GDM1 (cell line): ENCODE results near the gene ACSBG1.

Experiments
- DNase-seq: peaks from one replicate; lab custom pipeline; 2025; lab: John Stamatoyannopoulos, UW

The ACSBG1 gene

DNA sequence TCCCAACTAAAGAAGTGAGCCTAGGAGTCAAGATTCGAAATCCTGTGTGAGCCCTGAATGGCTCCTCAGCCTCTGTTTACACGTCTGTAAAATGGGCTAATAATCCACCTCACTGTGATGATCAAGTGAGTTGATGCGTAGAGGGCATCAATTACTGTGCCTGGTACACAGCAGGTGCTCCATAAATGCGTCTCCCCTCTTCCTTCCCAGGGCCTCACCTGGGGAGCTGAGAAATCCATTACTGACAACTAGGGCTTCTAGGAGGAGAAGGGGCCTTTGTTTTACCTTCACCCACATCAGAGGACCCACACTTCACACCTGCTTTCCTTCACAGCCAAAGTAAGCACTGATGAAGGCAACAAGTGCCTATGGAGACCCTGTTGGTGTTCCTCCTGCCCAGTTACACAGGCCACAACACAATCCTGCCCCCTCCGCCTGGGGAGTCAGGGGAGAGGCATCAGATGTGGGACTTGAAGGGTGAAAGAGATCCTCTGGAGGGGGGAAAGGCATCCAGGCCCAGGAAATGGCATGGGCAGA is 104.5 kb downstream of the ACSBG1 start:
- no peak for DNase-seq

DNA sequence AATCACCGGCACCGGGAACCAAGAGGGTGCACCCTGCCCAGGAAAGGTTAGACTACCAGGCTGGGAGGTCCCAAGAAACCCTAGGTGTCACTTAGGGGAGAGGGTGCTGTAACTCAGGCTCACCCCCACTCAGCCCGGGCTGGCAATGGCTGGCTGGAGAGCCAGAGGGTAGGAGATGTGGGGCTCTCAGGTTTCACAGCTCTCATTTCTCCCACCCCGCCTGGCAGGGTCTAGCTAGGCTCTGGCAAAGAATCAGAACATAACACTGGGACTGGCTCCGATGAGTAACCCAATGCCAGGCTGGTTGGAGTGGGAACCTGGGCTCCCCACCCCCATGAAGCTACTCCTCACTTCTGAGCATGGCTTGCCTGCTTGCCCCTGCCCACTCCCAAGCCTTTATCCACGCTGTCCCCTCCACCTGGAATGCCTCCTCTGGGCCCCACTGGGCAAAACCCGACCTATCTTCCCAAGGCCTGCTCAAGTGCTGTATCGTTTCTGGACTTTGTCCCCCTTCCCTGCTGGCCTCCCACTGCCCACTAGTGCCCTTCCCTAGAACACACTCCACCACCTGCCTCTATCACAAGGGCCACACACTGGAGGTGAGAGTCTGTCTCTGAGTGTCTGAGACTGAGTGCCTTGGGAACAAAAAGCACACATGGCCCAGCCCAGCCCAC is 105.2 kb downstream of the ACSBG1 start:
- no peak for DNase-seq

DNA sequence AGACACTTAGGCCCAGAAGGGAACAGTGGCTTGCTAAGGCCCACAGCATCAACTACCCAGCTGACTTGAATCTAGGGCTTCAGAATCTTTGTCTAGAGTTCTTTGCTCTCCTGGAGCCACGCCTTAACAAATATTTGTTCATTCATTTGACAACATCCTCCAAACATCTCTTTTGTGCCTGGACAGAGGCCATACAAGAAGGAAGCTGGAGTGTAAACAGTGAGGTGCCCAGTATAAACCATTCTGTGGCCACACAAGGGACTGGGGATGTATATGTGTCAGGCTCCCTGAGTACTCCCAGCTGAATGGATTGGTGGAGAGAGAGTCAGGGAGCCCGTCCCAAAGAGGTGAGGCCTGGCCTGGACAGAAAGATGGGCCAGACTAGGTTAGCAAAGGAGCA is 106.5 kb downstream of the ACSBG1 start:
- no peak for DNase-seq

DNA sequence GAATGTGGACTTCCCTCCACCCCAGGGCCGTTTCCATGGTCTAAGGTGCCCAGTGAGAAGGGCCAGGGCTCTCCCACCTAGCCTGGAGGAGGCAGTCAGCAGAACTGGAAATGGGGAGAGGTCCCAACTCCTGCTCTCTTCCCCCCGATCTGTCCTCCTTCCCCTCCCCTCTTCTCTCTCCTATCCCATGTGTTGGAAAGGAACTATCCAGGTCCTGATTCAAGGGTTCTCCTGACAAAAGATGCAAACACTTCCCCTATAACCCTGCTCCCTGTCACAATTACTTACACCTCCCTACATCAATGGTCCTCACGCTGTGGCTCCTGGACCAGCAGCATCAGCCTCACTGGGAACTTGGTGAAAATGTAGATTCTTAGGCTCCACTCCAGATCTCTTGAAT is 109.1 kb downstream of the ACSBG1 start:
- no peak for DNase-seq

DNA sequence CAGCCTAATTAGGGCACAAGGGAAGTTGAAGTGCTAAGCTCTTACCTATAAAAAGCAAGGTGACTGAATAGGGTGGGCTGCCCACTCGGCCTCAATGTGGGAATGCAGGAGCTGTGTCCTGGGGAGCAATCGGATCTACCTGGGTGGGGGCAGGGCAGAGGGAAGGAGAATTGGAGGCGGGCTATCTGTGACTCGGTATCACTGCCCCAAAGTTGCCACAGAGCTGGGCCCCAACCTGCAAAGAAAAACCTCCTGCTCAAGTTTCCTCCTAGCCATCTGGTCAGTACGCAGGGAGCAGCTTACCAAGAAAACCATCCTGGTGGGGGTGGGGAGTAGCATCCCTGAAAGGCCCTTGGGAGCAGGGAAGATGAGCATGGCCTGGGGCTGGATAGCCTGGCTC is 113.8 kb downstream of the ACSBG1 start:
- DNase-seq, result no peak
